Uterine smooth muscle cell (primary cell): ENCODE measurements around the gene OXT. TPM values are rescaled to one million over a fixed set of nuclear protein-coding genes. Genes with fewer than 3 reads are reported as not detected.

Experiments used
- total RNA-seq: library from RNA; depleted of rRNA; stranded (reverse); fragments of >200 nt; gene quantifications from 2 replicates; pipeline ENCODE4 v1.2.3, GENCODE V29; 2014

Gene OXT
- not detected in 2 replicates for total RNA-seq

GRCh38 chr20:3071610-3072529 lies at the start of gene OXT:
TSS of gene OXT (plus strand) at chr20:3071620. CDS start at chr20:3071656, 36 bp downstream.

DNA sequence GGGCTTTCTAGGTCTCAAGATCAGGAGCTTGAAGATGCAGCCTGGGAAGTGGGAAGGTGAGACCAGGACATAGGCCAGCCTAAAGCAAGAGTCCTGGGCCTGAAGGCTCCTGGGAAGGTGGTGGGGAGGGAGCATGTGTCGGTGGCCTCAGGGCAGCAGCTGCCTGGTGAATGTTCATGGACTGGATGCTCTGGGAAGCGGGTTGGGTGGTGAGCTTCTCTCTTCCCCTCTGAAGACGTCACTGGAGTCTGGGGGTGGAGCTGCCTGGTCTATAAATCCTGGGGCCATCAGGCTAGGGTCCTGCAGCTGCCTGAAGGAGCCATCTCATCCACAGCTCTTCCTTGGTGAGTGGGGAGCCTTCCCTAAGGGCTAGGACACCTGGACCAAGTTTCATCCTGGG lies 28.1 kb upstream of the OXT start, which contains the start of gene GNRH2:
Gene GNRH2 (plus strand): TSS at position 301 of the 400 bp plus-strand sequence. CDS start 793 bp downstream, outside the sequence.

GRCh38 chr20:3045816-3046676 lies 25.4 kb upstream of the OXT start, which contains the start of gene MRPS26:
TSS of gene MRPS26 (plus strand) at chr20:3046052. CDS start at chr20:3046069, 17 bp downstream.

GRCh38 chr20:3084283-3084985 lies 13.0 kb downstream of the OXT start, which contains the start of gene AVP:
TSS of gene AVP (minus strand) at chr20:3084724. CDS start at chr20:3084674, 50 bp downstream.

Other genes with a start within 250 kb of the OXT start
- gene PCED1A, start 231.0 kb upstream of the OXT start, total RNA-seq: 22.2 and 34.0 TPM in 2 replicates
- 59.4 and 68.6 TPM in 2 replicates for gene VPS16, start 230.9 kb upstream of the OXT start, total RNA-seq
- 25.3 and 25.6 TPM in 2 replicates for gene PTPRA, start 198.1 kb upstream of the OXT start, total RNA-seq
- 0.11 TPM in 1 of 2 replicates, not detected in the other for gene GNRH2, start 28.0 kb upstream of the OXT start, total RNA-seq
- 41.9 and 51.1 TPM in 2 replicates for gene MRPS26, start 25.6 kb upstream of the OXT start, total RNA-seq
- not detected in 2 replicates for gene AVP, start 13.1 kb downstream of the OXT start, total RNA-seq
- gene FASTKD5, start 88.2 kb downstream of the OXT start, total RNA-seq: 10.4 and 12.8 TPM in 2 replicates
- 2.6 and 3.9 TPM in 2 replicates for gene UBOX5, start 88.2 kb downstream of the OXT start, total RNA-seq
- 4.3 and 6.5 TPM in 2 replicates for gene LZTS3, start 101.9 kb downstream of the OXT start, total RNA-seq
- gene DDRGK1, start 133.1 kb downstream of the OXT start, total RNA-seq: 32.5 and 37.9 TPM in 2 replicates
- gene ITPA, start 137.9 kb downstream of the OXT start, total RNA-seq: 35.9 and 39.1 TPM in 2 replicates
- 0.33 and 0.75 TPM in 2 replicates for gene SLC4A11, start 167.6 kb downstream of the OXT start, total RNA-seq